ENCODE data around the gene SORCS3. TPM values are rescaled to one million over a fixed set of nuclear protein-coding genes. Genes with fewer than 3 reads are reported as not detected.

SORCS3 gene
- polyA plus RNA-seq, 1 donor (not counting 4 experiments of a cell fraction or from before 2014, with no cell fraction given): not detected

- FAIRE-seq: no peak
- Histone ChIP-seq H3K4me3 (ENCODE audit: control insufficient read depth in 2 of 3, extremely low read depth in 1 of 3, insufficient read depth in 2 of 3, low read depth in 1 of 3, low read length in 3 of 3) (no peak overlapping the region), H3K9me1 (ENCODE audit: control insufficient read depth, extremely low read depth, insufficient read depth, low read length) (no peaks in the 10 kb centered on the region), H4K20me1 (ENCODE audit: control insufficient read depth, extremely low read depth, insufficient read depth, low read length) (no peaks in the 10 kb centered on the region), H3K79me2 (ENCODE audit: control insufficient read depth, insufficient read depth, low read length) (no peaks in the 10 kb centered on the region), H3K27ac (ENCODE audit: control insufficient read depth, insufficient read depth, low read length) (no peak overlapping the region), H3K4me2 (ENCODE audit: control insufficient read depth, extremely low read depth, insufficient read depth, low read depth, low read length) (no peak overlapping the region), H3K9ac (ENCODE audit: control insufficient read depth, extremely low read depth, insufficient read depth, low read length) (no peak overlapping the region), H3K4me1 (ENCODE audit: control insufficient read depth, extremely low read depth, insufficient read depth, low read length) (no peaks in the 10 kb centered on the region), H3K9me3 (ENCODE audit: control insufficient read depth, low read depth, low read length) (no peaks in the 10 kb centered on the region), H3K27me3 (ENCODE audit: control insufficient read depth, extremely low read depth, insufficient read depth, low read length) (no peaks in the 10 kb centered on the region), H3K36me3 (ENCODE audit: control insufficient read depth in 2 of 2, extremely low read depth in 1 of 2, insufficient read depth in 2 of 2, low read length in 2 of 2) (no peaks in the 10 kb centered on the region), H2AFZ (ENCODE audit: control insufficient read depth, low read length) (no peak overlapping the region)
- no peak for DNase-seq (ENCODE audit: low read depth, low spot score)
- dilution Hi-C loops (cut with MboI; ENCODE audit: extremely low pct_ligation_motif_present, low sequenced_read_pairs): no loop called here
- TF ChIP-seq EZH2 (IDR thresholded peaks at IDR 0.05; ENCODE audit: low read length) (no peak), CTCF (optimal IDR thresholded peaks at IDR 0.05 in 1 of 3, IDR thresholded peaks at IDR 0.05 in 1 of 3, conservative IDR thresholded peaks at IDR 0.05 in 1 of 3; ENCODE audit: extremely low read depth in 1 of 3, insufficient read depth in 2 of 3, low read length in 3 of 3) (no peak)
These were observed 498.3 kb downstream of the SORCS3 start for GRCh38 chr10:105139363-105139896.

GRCh38 chr10:105140600-105140999 is 499.5 kb downstream of the SORCS3 start:
- DNase-seq (ENCODE audit: low read depth, low spot score): no peak
- Histone ChIP-seq H3K4me3 (ENCODE audit: control insufficient read depth in 2 of 3, extremely low read depth in 1 of 3, insufficient read depth in 2 of 3, low read depth in 1 of 3, low read length in 3 of 3) (no peak overlapping the region), H3K4me2 (ENCODE audit: control insufficient read depth, extremely low read depth, insufficient read depth, low read depth, low read length) (no peak overlapping the region), H2AFZ (ENCODE audit: control insufficient read depth, low read length) (no peak overlapping the region), H3K36me3 (ENCODE audit: control insufficient read depth in 2 of 2, extremely low read depth in 1 of 2, insufficient read depth in 2 of 2, low read length in 2 of 2) (no peaks in the 10 kb centered on the region), H3K27me3 (ENCODE audit: control insufficient read depth, extremely low read depth, insufficient read depth, low read length) (no peaks in the 10 kb centered on the region), H4K20me1 (ENCODE audit: control insufficient read depth, extremely low read depth, insufficient read depth, low read length) (no peaks in the 10 kb centered on the region), H3K9me3 (ENCODE audit: control insufficient read depth, low read depth, low read length) (no peaks in the 10 kb centered on the region), H3K27ac (ENCODE audit: control insufficient read depth, insufficient read depth, low read length) (no peak overlapping the region), H3K9ac (ENCODE audit: control insufficient read depth, extremely low read depth, insufficient read depth, low read length) (no peak overlapping the region), H3K4me1 (ENCODE audit: control insufficient read depth, extremely low read depth, insufficient read depth, low read length) (no peaks in the 10 kb centered on the region), H3K9me1 (ENCODE audit: control insufficient read depth, extremely low read depth, insufficient read depth, low read length) (no peaks in the 10 kb centered on the region), H3K79me2 (ENCODE audit: control insufficient read depth, insufficient read depth, low read length) (no peaks in the 10 kb centered on the region)
- TF ChIP-seq EZH2 (IDR thresholded peaks at IDR 0.05; ENCODE audit: low read length): no peak
- TF ChIP-seq CTCF (optimal IDR thresholded peaks at IDR 0.05 in 1 of 3, IDR thresholded peaks at IDR 0.05 in 1 of 3, conservative IDR thresholded peaks at IDR 0.05 in 1 of 3; ENCODE audit: extremely low read depth in 1 of 3, insufficient read depth in 2 of 3, low read length in 3 of 3): no peak
- no peak for FAIRE-seq
- dilution Hi-C loops (cut with MboI; ENCODE audit: extremely low pct_ligation_motif_present, low sequenced_read_pairs): no loop called here
